Suppressor macrophage (primary cell): ENCODE results near the gene ZWILCH.

Experiments used
- DNase-seq, 4 experiments: peaks; one replicate each; pipeline ENCODE4 v3.0.0-alpha.2; 2020 to 2022

Gene ZWILCH

DNA sequence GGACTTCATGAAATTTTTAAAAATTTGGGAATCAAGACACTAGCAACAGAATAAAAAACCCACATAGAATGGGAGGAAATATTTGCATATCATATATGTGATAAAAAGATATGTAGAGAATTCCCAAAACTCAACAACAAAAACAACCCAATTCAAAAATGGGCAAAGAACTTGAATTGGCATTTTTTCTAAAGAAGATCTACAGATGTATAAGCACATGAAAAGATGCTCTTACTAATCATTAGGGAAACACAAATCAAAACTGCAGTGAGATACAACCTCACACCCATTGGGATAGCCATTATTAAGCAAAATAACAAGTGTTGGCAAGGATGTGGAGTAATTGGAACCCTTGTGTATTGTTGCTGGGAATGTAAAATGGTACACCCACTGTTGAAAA is 50.6 kb downstream of the ZWILCH start:
- no peak for DNase-seq

DNA sequence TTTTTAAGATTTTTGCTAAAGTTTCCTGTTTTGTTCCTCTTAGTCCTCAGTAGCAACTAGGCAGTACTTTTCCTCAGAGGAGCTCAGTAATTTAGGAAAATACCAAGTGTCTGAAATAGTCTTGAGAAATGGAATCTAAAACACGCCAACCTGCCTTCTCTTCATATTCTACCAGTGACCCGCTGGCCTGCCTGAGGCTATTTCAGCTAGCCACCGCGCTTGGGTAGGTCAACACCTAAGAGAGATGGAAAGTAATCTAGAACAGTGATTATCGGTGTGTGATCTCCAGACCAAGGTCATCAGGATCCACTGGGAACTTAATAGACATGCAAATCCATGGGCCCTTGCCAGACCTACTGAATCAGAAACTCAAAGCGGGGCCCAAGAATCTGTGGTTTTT is 53.1 kb downstream of the ZWILCH start:
- no peak for DNase-seq

DNA sequence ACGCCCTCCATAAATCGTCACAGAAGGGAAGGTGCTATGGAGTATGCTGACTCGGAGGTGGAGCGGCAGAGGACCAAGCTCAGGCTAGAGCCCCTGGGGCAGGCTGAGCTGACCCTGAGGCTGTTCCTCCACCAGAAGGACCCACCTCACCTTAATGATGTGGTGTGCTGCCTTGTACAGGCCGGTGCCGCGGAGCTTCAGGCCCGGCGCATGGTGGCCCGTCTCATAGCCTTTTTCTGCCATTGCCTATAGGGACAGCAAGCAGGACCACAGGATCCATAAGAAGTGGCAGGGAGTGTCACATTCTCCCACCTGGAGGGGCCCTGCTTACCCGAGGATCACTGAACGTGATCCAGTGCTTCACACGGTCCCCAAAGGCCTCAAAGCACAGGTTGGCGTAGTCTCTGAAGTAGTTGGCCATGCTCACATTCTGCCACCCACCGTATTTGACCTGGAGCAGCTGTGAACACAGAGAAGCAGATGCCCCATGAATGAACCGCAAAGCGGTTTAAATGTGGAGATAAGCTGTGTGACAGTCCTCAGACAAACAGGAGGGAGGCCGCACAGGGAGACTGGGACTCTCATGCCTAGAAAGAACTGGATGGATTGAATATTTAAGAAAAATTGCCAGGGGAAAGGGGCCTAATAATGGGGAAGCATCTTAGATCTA is 55.9 kb downstream of the ZWILCH start:
- no peak for DNase-seq

- DNase-seq = no peak
These were observed 58.0 kb downstream of the ZWILCH start for GRCh38 chr15:66563126-66563525.

DNA sequence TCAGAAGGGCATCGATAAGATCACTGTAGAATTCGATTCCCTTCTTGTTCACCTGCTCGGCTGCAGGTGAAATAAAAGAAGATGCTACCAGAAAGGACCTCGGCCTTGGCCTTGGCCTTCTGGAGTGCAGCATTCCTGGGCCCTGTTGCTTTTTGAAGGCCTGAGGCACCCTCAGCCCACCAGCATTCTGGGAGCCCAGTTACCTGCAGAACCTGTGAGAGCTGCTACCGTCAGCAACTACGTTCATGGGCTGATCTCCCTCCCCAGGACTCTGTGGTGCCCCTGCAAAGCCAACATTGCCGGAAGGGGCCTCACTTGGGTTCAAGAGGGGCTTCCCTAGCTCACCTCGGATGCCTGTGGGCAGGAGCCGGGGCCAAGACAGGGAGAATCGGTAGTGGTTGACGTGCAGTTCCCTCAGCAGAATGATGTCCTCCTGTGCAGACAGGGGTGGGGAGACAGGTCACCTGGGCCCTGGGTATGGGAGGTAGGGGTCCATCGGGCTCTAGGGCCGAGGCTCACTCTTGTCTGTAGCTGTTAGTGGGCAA is 58.5 kb downstream of the ZWILCH start:
- DNase-seq = no peak

- DNase-seq = no peak
These were observed 59.3 kb downstream of the ZWILCH start for GRCh38 chr15:66564136-66565041.

GRCh38 chr15:66565141-66565641 is 60.1 kb downstream of the ZWILCH start:
- no peak for DNase-seq

DNA sequence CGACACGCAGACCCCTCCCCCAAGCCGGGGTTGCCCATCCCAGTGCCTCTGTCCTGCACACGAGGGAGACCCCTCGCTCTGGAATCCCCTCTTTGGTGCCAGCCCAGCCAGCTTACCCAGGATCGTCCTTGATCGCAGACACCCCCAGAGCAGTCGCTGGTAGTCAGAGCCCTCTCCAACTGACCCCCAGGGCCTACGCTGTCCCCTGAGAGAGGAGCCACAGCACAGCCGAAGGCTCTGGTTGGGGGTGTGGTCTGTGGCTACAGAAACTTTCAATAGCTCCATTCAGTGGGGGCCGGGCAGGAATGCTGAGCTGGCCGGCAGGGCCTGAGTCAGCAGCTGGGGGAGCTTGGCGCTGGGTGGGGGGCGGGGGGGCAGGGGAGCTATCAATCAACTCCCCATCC is 60.6 kb downstream of the ZWILCH start, which contains the start of gene LCTL:
Gene LCTL (minus strand): TSS at position 258 of the 404 bp plus-strand sequence. CDS start 633 bp downstream, outside the sequence.
- no peak for DNase-seq

DNA sequence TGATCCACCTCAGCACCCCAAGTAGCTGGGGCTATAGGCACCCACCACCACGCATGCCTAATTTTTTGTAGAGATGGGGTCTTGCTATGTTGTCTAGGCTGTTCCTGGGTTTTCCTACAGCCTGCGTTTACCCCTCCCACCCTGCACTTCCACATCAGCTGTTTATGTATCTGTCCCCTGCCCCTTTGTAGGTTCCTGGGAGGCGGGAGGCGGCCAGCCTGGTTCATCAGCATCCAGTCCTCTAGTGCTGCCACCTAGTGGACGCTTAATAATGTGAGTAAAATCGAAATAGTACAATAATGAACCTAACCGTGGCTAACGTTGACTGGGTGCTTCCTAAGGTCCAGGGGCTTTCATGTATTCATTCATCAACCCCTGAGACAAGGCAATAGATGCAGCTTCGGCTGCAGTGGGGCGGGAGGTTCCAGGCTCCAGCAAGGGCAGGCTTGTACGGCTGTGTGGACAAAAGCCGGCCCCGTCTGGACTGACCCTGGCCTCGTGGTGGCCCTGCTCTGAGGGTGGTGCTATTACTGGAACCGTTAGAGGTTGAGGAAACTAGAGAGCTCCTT is 61.9 kb downstream of the ZWILCH start:
- peak; percentile 76 to 91 (median 84) for DNase-seq

DNA sequence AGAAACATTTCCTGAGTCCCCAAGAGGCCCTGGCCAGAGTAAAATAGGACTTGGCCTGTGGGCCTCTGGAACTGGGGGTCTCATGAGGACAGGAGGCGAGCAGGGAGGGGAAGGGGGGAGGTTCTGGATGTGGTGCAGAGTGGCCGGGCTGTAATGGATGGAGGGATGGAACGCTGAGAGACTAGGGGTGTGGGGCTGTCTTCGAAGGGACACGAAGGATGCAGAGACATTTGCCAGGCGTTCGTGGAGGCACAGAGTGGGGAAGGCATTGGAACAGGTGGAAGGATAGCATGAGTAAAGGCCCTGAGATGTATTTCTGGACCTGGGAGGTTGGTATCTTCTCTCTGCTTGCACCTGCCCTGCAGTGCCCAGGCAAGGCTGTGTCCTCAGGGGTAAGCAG is 62.8 kb downstream of the ZWILCH start:
- no peak for DNase-seq

GRCh38 chr15:66569461-66570137 is 64.5 kb downstream of the ZWILCH start:
- DNase-seq = no peak

GRCh38 chr15:66570327-66570726 is 65.2 kb downstream of the ZWILCH start:
- DNase-seq = no peak

DNA sequence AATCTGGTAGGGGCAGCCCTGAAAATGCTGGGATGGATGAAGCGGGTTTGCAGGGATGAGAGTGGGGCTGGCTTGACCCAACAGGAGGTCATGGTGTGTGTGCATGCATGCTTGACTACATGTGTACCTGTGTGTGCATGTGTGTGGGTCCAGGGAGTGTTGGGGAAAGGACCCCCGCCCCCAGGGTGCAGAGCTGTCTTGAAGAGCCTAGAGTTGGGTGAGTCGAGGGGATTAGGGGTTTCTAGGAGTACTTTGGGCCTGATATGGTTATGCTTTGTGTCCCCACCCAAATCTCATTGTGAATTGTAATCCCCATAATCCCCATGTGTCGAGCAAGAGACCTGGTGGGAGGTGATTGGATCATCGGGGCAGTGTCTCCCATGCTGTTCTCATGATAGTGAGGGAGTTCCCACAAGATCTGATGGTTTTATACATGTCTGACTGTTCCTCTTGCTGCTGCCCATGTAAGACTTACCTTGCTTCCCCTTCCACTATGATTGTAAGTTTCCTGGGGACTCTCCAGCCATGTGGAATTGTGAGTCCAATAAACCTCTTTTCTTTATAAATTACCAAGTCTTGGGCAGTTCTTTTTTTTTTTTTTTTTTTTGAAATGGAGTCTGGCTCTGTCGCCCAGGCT is 65.8 kb downstream of the ZWILCH start:
- DNase-seq = peak in 2 of 4 experiments; percentile 7 to 30

DNA sequence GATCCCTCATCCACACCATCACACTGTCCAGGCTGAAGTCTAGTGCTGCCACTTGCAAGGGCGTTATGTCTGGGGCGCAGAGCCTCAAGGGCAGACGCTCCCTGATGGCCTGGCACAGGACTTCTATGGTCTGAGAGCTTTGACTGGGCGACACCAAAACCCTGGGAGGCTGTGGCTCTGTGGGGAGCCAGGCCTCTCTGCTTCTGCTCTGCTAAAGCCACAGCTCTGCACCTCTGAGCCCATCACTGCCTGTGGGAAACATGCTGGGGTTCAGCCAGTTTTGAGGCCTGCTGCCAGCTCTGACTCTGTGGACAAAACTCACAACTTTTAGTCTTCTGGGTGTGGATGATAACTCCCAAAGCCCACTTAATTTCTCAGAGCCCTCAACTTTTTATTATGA is 67.0 kb downstream of the ZWILCH start:
- no peak for DNase-seq

- no peak for DNase-seq
These were observed 68.2 kb downstream of the ZWILCH start for GRCh38 chr15:66573348-66573718.

GRCh38 chr15:66573719-66574595 is 68.8 kb downstream of the ZWILCH start:
- DNase-seq = peak in 2 of 4 experiments; percentile 24 to 27

- no peak for DNase-seq
These were observed 69.4 kb downstream of the ZWILCH start for GRCh38 chr15:66574596-66574950.

- DNase-seq = peak; percentile 38 to 74 (median 65)
These were observed 73.3 kb downstream of the ZWILCH start for GRCh38 chr15:66578286-66578875.

- DNase-seq = peak in 3 of 4 experiments; percentile 45 to 61 (median 49)
These were observed 75.5 kb downstream of the ZWILCH start for GRCh38 chr15:66580643-66581042.

- DNase-seq = peak; percentile 21 to 58 (median 52)
These were observed 76.9 kb downstream of the ZWILCH start for GRCh38 chr15:66581972-66582537.
